ENCODE measurements around the gene KATNAL2. TPM values are rescaled to one million over a fixed set of nuclear protein-coding genes. Genes with fewer than 3 reads are reported as not detected.
A peak's percentile ranks its signal among the peaks of the same experiment; 100 is the strongest.

The KATNAL2 gene, protein sequence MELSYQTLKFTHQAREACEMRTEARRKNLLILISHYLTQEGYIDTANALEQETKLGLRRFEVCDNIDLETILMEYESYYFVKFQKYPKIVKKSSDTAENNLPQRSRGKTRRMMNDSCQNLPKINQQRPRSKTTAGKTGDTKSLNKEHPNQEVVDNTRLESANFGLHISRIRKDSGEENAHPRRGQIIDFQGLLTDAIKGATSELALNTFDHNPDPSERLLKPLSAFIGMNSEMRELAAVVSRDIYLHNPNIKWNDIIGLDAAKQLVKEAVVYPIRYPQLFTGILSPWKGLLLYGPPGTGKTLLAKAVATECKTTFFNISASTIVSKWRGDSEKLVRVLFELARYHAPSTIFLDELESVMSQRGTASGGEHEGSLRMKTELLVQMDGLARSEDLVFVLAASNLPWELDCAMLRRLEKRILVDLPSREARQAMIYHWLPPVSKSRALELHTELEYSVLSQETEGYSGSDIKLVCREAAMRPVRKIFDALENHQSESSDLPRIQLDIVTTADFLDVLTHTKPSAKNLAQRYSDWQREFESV
- total RNA-seq = 1 to 10 TPM in 8 of 9 donors, under 1 TPM in 1; 0.94 to 5.5 (median 2.0) TPM
- polyA plus RNA-seq = 1 to 10 TPM in 1 of 2 donors, under 1 TPM in 1; 0.91 to 3.1 TPM
- long read RNA-seq, donor 1, partial matches to known transcripts = 0 of 3 reads
- long read RNA-seq, donor 1, other reads (novel, unspliced or antisense) = 3 of 3 reads
- long read RNA-seq, donor 2, partial matches to known transcripts = 0 of 2 reads
- long read RNA-seq, donor 2, other reads (novel, unspliced or antisense) = 2 of 2 reads
- long read RNA-seq, donor 3, partial matches to known transcripts = 2 of 5 reads
- long read RNA-seq, donor 3, other reads (novel, unspliced or antisense) = 3 of 5 reads

DNA sequence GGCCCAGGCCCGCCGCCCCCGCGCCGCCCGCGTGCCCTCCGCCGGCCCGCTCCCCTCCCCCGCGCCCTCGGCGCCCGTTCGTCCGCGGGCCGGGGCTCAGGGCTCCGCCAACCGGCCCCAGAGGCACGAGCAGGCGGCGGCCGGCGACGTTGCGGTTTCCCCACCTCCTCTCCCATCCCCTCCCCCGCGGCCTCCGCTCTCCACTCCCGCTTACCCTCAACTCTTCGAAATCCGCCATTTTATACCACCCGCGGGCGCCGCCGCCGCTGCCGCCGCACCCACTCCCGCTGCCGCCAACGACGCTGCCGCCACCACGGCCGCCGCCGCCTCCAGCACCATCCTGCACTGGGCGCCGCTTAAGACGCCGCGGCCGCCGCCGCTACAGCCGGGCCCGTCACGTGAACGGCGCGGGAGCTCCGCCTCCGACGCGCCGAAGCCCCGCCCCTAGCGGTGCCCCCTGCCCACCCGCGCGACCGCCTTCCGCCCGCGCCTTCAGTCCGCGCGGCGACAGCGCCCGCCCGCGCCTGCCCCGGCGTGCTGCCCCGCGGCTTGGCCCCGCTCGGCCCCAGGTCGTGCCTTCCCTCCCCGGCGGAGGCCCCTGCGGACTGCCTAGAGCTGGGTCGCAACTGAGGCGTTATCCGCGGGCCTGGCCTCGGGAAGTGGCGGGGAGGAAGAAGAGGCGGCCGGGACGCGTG is at the start of gene KATNAL2, which contains the start of gene PIAS2:
Gene KATNAL2, plus strand, starts transcription at position 495 of the 695 bp plus-strand sequence. CDS start 29,271 bp downstream, outside the sequence.
Gene PIAS2, minus strand, starts transcription at position 400 of the 695 bp plus-strand sequence. Its CDS starts 162 bp downstream, at position 238.
- intact Hi-C loops (cut with DNase I) = loop anchor here in 1 of 10 donors (10.0 kb wide), 1 partner anchor 222 kb away; no protein-coding TSS in a partner anchor
- Histone ChIP-seq H3K36me3 (no peaks in the 10 kb centered on the region), H3K9me3 (no peaks in the 10 kb centered on the region), H3K4me1 (peaks cover 0 to 44% (median 15%) of the 10 kb centered on the region in 12 donors), H3K27ac (peak within 1 kb of the TSS; percentile 54 to 96 (median 91)), H3K27me3 (no peaks in the 10 kb centered on the region), H3K4me3 (peak within 1 kb of the TSS; percentile 47 to 98 (median 77))
- TF ChIP-seq, protein P1, sequence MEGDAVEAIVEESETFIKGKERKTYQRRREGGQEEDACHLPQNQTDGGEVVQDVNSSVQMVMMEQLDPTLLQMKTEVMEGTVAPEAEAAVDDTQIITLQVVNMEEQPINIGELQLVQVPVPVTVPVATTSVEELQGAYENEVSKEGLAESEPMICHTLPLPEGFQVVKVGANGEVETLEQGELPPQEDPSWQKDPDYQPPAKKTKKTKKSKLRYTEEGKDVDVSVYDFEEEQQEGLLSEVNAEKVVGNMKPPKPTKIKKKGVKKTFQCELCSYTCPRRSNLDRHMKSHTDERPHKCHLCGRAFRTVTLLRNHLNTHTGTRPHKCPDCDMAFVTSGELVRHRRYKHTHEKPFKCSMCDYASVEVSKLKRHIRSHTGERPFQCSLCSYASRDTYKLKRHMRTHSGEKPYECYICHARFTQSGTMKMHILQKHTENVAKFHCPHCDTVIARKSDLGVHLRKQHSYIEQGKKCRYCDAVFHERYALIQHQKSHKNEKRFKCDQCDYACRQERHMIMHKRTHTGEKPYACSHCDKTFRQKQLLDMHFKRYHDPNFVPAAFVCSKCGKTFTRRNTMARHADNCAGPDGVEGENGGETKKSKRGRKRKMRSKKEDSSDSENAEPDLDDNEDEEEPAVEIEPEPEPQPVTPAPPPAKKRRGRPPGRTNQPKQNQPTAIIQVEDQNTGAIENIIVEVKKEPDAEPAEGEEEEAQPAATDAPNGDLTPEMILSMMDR (IDR thresholded peaks at IDR 0.05) = peak in 4 of 12 donors; percentile 10 to 27 (median 16)
- peak; percentile 36 to 91 for TF ChIP-seq POLR2A (IDR thresholded peaks at IDR 0.05)
- ATAC-seq = peak; percentile 80 to 96 (median 94)
- DNase-seq = peak; percentile 79 to 92 (median 84)
- 0 to 1% (median 0%) methylated on average over 43 to 107 of the region's 107 CpGs for WGBS, 4 donors

DNA sequence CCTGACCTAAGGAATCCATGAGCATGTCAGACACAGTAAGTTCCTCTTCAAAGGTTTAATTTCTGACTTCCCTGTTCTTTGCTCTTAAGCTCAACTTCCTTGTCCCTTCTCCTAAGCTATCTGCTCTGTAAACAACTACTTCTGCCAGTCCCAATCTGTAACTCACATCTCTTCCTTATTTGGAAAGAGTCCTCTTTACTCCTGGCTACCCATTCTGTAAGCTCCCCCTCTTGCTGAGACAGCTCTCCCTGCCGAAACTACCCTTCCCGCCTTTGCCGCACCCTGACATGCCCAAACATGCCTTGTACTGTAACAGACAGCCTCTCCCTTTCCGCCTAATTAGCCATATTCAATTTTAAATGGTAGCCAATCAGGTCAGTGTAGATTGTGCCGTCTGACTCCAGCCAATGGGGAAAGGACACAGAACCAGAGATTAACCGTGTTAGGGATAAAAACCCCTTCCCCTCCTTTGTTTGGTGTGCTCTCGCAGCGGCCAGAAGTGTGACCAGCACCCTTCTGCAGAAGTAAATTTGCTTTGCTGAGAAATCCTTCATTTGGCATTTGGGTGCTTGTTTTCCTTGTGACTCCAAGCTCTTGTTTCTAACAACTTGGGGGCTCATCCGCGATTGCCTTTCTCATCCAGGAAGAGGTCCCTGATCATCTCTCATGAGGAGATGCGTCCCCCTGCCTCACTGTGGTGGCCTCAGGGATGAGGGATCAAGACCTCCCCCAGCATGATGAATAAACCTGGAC is 49.1 kb upstream of the KATNAL2 start:
- H3K4me1 ChIP-seq = peaks cover 0 to 7% (median 0%) of the 10 kb centered on the region in 12 donors
- DNase-seq (no peak), ATAC-seq (peak in 1 of 4 donors; percentile 29)
- peaks cover 0 to 4% (median 0%) of the 10 kb centered on the region in 9 donors for H3K36me3 ChIP-seq
- 97 to 98% (median 97%) methylated on average over 11 of the region's 11 CpGs for whole genome bisulfite sequencing, 4 donors
- intact Hi-C loops (cut with DNase I) = no loop called here
- H3K27me3 ChIP-seq = no peaks in the 10 kb centered on the region
- no peak overlapping the region for H3K4me3 ChIP-seq
- peak overlapping the region in 1 of 12 donors; percentile 20 for H3K27ac ChIP-seq
- TF ChIP-seq POLR2A (IDR thresholded peaks at IDR 0.05) = no peak
- TF ChIP-seq, protein P1 (IDR thresholded peaks at IDR 0.05) = no peak
- peaks cover 0 to 28% (median 13%) of the 10 kb centered on the region in 12 donors for H3K9me3 ChIP-seq

DNA sequence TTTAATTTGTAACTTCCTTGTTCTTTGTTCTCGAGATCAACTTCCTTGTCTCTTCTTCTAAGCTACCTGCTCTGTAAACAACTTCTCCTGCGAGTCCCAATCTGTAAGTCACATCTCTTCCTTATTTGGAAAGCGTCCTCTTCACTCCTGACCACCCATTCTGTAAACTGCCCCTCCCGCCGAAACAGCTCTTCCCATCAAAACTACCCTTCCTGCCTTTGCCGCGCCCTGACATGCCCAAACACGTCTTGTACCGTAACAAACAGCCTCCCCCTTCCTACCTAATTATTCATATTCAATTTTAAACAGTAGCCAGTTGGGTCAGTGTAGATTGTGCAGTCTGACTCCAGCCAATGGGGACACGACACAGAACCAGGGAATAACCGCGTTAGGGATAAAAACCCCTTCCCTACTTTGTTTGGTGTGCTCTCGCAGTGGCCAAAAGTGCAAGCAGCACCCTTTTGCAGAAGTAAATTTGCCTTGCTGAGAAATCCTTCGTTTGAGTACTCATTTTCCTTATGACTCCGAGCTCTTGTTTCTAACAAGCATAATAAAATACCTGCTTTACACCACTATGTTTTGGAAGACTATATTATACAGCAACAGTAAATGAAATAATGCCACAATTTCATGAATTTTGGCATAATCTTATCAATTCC is 39.9 kb upstream of the KATNAL2 start:
- H3K27me3 ChIP-seq = no peaks in the 10 kb centered on the region
- 95 to 97% (median 97%) methylated on average over 15 of the region's 15 CpGs for WGBS, 4 donors
- peaks cover 0 to 21% (median 0%) of the 10 kb centered on the region in 9 donors for H3K36me3 ChIP-seq
- peaks cover 0 to 41% (median 9%) of the 10 kb centered on the region in 12 donors for H3K9me3 ChIP-seq
- ATAC-seq = no peak
- TF ChIP-seq POLR2A (IDR thresholded peaks at IDR 0.05) = no peak
- TF ChIP-seq, protein P1 (IDR thresholded peaks at IDR 0.05) = no peak
- H3K27ac ChIP-seq = no peak overlapping the region
- intact Hi-C loops (cut with DNase I) = no loop called here
- DNase-seq = no peak
- no peak overlapping the region for H3K4me3 ChIP-seq
- H3K4me1 ChIP-seq = no peaks in the 10 kb centered on the region

All from heart left ventricle (tissue), 16 donors.